Common myeloid progenitor, CD34-positive (primary cell): ENCODE measurements around the gene OTP.

Experiments used
- CTCF ChIA-PET: fragments of 350-600 bp; sonication (Branson Sonifier 250); formaldehyde crosslinking; loops from one replicate; lab custom pipeline; 2021; ENCODE audit warnings: antibody characterized with exemption; lab: Charles Lee
- POLR2A ChIA-PET: fragments of 350-600 bp; sonication (Branson Sonifier 250); formaldehyde crosslinking; loops from one replicate; lab custom pipeline; 2021; ENCODE audit warnings: antibody characterized with exemption; lab: Charles Lee
- DNase-seq, 3 donors: peaks; one replicate each; pipeline versions ENCODE4 v3.0.0 to v3.0.0-alpha.2; 2013
- H3K27ac ChIP-seq, 2 experiments: 1 replicate in 1 of 2; 2 replicates in 1 of 2; pipeline ENCODE4 v1.7.0; 2013; ENCODE audit warnings: inconsistent platforms in 2 of 2, low read length in 2 of 2, mild to moderate bottlenecking in 2 of 2, low read depth in 1 of 2, moderate library complexity in 1 of 2; ENCODE audit not compliant: severe bottlenecking in 2 of 2, insufficient read depth in 1 of 2, poor library complexity in 1 of 2
- H3K27me3 ChIP-seq, 5 experiments: replicated peaks in 2 of 5; 1 replicate in 3 of 5; 2 replicates in 2 of 5; pipeline versions ENCODE4 v1.6.1 to v1.7.0; 2013; ENCODE audit warnings: low read length in 4 of 5, mild to moderate bottlenecking in 2 of 5, moderate library complexity in 2 of 5, inconsistent platforms in 1 of 5; ENCODE audit not compliant: insufficient read depth in 5 of 5, control insufficient read depth in 4 of 5
- H3K36me3 ChIP-seq, 4 experiments: 1 replicate in 2 of 4; 2 replicates in 2 of 4; pipeline versions ENCODE4 v1.6.1 to v1.7.0; 2013; ENCODE audit warnings: low read length in 3 of 4, control low read depth in 1 of 4, mild to moderate bottlenecking in 1 of 4; ENCODE audit not compliant: control insufficient read depth in 4 of 4, insufficient read depth in 4 of 4
- H3K4me1 ChIP-seq, 4 experiments: 1 replicate in 3 of 4; 2 replicates in 1 of 4; pipeline versions ENCODE4 v1.6.1 to v1.7.1; 2013; ENCODE audit warnings: low read length in 3 of 4, mild to moderate bottlenecking in 3 of 4, control low read depth in 1 of 4, inconsistent platforms in 1 of 4, moderate library complexity in 1 of 4; ENCODE audit not compliant: control insufficient read depth in 4 of 4, insufficient read depth in 4 of 4; ENCODE audit errors: control extremely low read depth in 1 of 4
- H3K4me3 ChIP-seq, 7 experiments: 1 replicate in 4 of 7; 2 replicates in 3 of 7; pipeline versions ENCODE4 v1.5.1 to v1.7.0; 2013; ENCODE audit warnings: mild to moderate bottlenecking in 7 of 7, low read length in 6 of 7, moderate library complexity in 6 of 7, inconsistent platforms in 2 of 7, low read depth in 2 of 7, control low read depth in 1 of 7; ENCODE audit not compliant: insufficient read depth in 4 of 7, control insufficient read depth in 1 of 7; ENCODE audit errors: extremely low read depth in 1 of 7
- H3K9me3 ChIP-seq, 5 experiments: 1 replicate in 4 of 5; 2 replicates in 1 of 5; pipeline versions ENCODE4 v1.6.1 to v1.7.1; 2013; ENCODE audit warnings: low read length in 4 of 5, mild to moderate bottlenecking in 2 of 5, inconsistent platforms in 1 of 5, low read depth in 1 of 5, moderate library complexity in 1 of 5; ENCODE audit not compliant: control insufficient read depth in 4 of 5, insufficient read depth in 2 of 5; ENCODE audit errors: control extremely low read depth in 1 of 5
- WGBS: methylation state at CpG from one replicate; pipeline ENCODE4 v1.1.5; 2013; ENCODE audit not compliant: insufficient coverage; 5-methylcytosine and 5-hydroxymethylcytosine counted together

Gene OTP

GRCh38 chr5:77628840-77629508 is 9.5 kb downstream of the OTP start:
- Histone ChIP-seq H3K27me3 (peaks cover 44 to 98% (median 58%) of the 10 kb centered on the region in 5 experiments), H3K36me3 (no peaks in the 10 kb centered on the region), H3K9me3 (peaks cover 0 to 4% (median 0%) of the 10 kb centered on the region in 5 experiments), H3K27ac (no peak overlapping the region), H3K4me3 (peak overlapping the region in 1 of 7 experiments; percentile 37), H3K4me1 (peaks cover 3 to 23% (median 20%) of the 10 kb centered on the region in 4 experiments)
- DNase-seq = peak in 1 of 3 donors; percentile 50
- CTCF ChIA-PET = interaction anchor here (0.6 to 1.5 kb wide), 5 partner anchors 10 to 365 kb away, joined by 3 read pairs; partner anchors contain the start of gene OTP
- 3% methylated on average over 10 of the region's 13 CpGs for WGBS
- POLR2A ChIA-PET = no interaction called here

GRCh38 chr5:77627869-77628674 is 10.4 kb downstream of the OTP start:
- peak in 1 of 3 donors; percentile 31 for DNase-seq
- ChIA-PET CTCF (interaction anchor here (0.6 to 1.6 kb wide), 6 partner anchors 9 to 366 kb away, joined by 3 to 4 read pairs (median 3); partner anchors contain the start of gene OTP), POLR2A (no interaction called here)
- Histone ChIP-seq H3K4me1 (peaks cover 3 to 23% (median 20%) of the 10 kb centered on the region in 4 experiments), H3K9me3 (peaks cover 0 to 4% (median 0%) of the 10 kb centered on the region in 5 experiments), H3K27me3 (peaks cover 46 to 98% (median 61%) of the 10 kb centered on the region in 5 experiments), H3K36me3 (no peaks in the 10 kb centered on the region), H3K27ac (no peak overlapping the region), H3K4me3 (no peak overlapping the region)
- WGBS = 5% methylated on average over 66 of the region's 69 CpGs

- DNase-seq = no peak
- 67% methylated on average over 1 of the region's 2 CpGs for WGBS
- H3K9me3 ChIP-seq = peaks cover 0 to 3% (median 0%) of the 10 kb centered on the region in 5 experiments
- peaks cover 0 to 5% (median 2%) of the 10 kb centered on the region in 4 experiments for H3K4me1 ChIP-seq
- ChIA-PET CTCF (no interaction called here), POLR2A (no interaction called here)
- H3K4me3 ChIP-seq = no peak overlapping the region
- H3K27ac ChIP-seq = no peak overlapping the region
- H3K36me3 ChIP-seq = no peaks in the 10 kb centered on the region
- peaks cover 30 to 89% (median 54%) of the 10 kb centered on the region in 5 experiments for H3K27me3 ChIP-seq
These were observed 15.2 kb downstream of the OTP start for GRCh38 chr5:77623203-77623740.

GRCh38 chr5:77621440-77621839 is 17.1 kb downstream of the OTP start:
- no peak overlapping the region for H3K4me3 ChIP-seq
- ChIA-PET POLR2A (no interaction called here), CTCF (no interaction called here)
- no peaks in the 10 kb centered on the region for H3K36me3 ChIP-seq
- no peak overlapping the region for H3K27ac ChIP-seq
- H3K4me1 ChIP-seq = no peaks in the 10 kb centered on the region
- no peak for DNase-seq
- WGBS = 83% methylated on average over 1 of the region's 5 CpGs
- peaks cover 27 to 78% (median 44%) of the 10 kb centered on the region in 5 experiments for H3K27me3 ChIP-seq
- peaks cover 0 to 3% (median 0%) of the 10 kb centered on the region in 5 experiments for H3K9me3 ChIP-seq

- Histone ChIP-seq H3K27ac (no peak overlapping the region), H3K9me3 (no peaks in the 10 kb centered on the region), H3K4me3 (no peak overlapping the region), H3K36me3 (no peaks in the 10 kb centered on the region), H3K27me3 (peaks cover 23 to 68% (median 36%) of the 10 kb centered on the region in 5 experiments), H3K4me1 (no peaks in the 10 kb centered on the region)
- DNase-seq = peak in 2 of 3 donors; percentile 5
- ChIA-PET CTCF (interaction anchor here (0.8 to 1.5 kb wide), 2 partner anchors 12 to 26 kb away, joined by 3 to 4 read pairs; no protein-coding TSS in a partner anchor), POLR2A (no interaction called here)
- WGBS = 33% methylated on average over 3 of the region's 4 CpGs
These were observed 18.1 kb downstream of the OTP start for GRCh38 chr5:77620405-77620804.

DNA sequence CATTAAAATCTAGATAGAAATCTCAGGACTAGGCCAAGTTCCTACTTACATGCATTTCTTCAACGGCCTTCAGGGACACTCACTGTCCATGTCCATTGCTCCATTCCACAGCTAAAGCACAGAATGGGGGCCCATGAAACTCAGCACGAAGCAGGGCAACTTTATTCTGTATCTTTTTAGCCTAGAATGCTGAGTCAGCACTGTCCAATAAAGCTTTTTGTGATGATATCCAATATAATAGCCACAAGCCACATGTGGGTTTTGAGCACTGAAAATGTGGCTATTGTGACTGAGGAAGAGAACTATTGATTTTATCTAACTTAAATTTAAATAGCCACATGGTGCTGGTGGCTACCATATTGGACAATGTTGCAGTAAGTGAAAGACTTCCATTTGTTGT is 21.6 kb downstream of the OTP start:
- Histone ChIP-seq H3K9me3 (no peaks in the 10 kb centered on the region), H3K27ac (no peak overlapping the region), H3K27me3 (peaks cover 10 to 35% (median 15%) of the 10 kb centered on the region in 5 experiments), H3K36me3 (no peaks in the 10 kb centered on the region), H3K4me3 (no peak overlapping the region), H3K4me1 (no peaks in the 10 kb centered on the region)
- 100% methylated on average over 1 of the region's 2 CpGs for WGBS
- DNase-seq = peak in 1 of 3 donors; percentile 7
- ChIA-PET CTCF (no interaction called here), POLR2A (no interaction called here)
